Brain microvascular endothelial cell (primary cell): ENCODE results near the gene GTSE1.

Experiments
- DNase-seq: peaks from one replicate; pipeline ENCODE4 v3.0.0-alpha.2; 2020
- H3K27ac ChIP-seq: fragments of 250-450 bp; sonication (Bioruptor Pico); 2 replicates; pipeline ENCODE4 v1.5.1; 2020; ENCODE audit warnings: mild to moderate bottlenecking, moderate library complexity
- H3K27me3 ChIP-seq: fragments of 250-450 bp; sonication (Bioruptor Pico); replicated peaks from 2 replicates; pipeline ENCODE4 v1.5.1; 2020; ENCODE audit warnings: mild to moderate bottlenecking
- H3K36me3 ChIP-seq: fragments of 250-450 bp; sonication (Bioruptor Pico); replicated peaks from 2 replicates; pipeline ENCODE4 v1.5.1; 2020; ENCODE audit warnings: mild to moderate bottlenecking
- H3K4me3 ChIP-seq: 2 replicates; pipeline ENCODE4 v1.5.1; 2011; ENCODE audit warnings: low read depth, mild to moderate bottlenecking, control low read depth, low read length, moderate library complexity
- in situ Hi-C: cut with HindIII; loops from 2 replicates; pipeline ENCODE4 v1.10.0; 2017; ENCODE audit warnings: low sequenced_read_pairs, low pct_ligation_motif_present
- TF ChIP-seq, protein P1 (sequence below): IDR thresholded peaks from 2 replicates; pipeline ENCODE4 v1.5.1; 2011; ENCODE audit warnings: low read depth, mild to moderate bottlenecking, moderate library complexity, low read length, control low read depth, inconsistent platforms; ENCODE audit errors: missing control alignments

The GTSE1 gene

GRCh38 chr22:46360097-46360496, 63.4 kb downstream of the GTSE1 start:
- TF ChIP-seq, protein P1, sequence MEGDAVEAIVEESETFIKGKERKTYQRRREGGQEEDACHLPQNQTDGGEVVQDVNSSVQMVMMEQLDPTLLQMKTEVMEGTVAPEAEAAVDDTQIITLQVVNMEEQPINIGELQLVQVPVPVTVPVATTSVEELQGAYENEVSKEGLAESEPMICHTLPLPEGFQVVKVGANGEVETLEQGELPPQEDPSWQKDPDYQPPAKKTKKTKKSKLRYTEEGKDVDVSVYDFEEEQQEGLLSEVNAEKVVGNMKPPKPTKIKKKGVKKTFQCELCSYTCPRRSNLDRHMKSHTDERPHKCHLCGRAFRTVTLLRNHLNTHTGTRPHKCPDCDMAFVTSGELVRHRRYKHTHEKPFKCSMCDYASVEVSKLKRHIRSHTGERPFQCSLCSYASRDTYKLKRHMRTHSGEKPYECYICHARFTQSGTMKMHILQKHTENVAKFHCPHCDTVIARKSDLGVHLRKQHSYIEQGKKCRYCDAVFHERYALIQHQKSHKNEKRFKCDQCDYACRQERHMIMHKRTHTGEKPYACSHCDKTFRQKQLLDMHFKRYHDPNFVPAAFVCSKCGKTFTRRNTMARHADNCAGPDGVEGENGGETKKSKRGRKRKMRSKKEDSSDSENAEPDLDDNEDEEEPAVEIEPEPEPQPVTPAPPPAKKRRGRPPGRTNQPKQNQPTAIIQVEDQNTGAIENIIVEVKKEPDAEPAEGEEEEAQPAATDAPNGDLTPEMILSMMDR, result no peak
- H3K4me3 ChIP-seq, result no peak overlapping the region
- in situ Hi-C loops, result no loop called here
- H3K27ac ChIP-seq, result no peak overlapping the region
- no peaks in the 10 kb centered on the region for H3K27me3 ChIP-seq
- H3K36me3 ChIP-seq, result peaks cover 6% of the 10 kb centered on the region
- DNase-seq, result no peak

- no peak overlapping the region for H3K4me3 ChIP-seq
- in situ Hi-C loops, result no loop called here
- TF ChIP-seq, protein P1, result no peak
- H3K27ac ChIP-seq, result no peak overlapping the region
- DNase-seq, result no peak
- H3K27me3 ChIP-seq, result no peaks in the 10 kb centered on the region
- peaks cover under 1% of the 10 kb centered on the region for H3K36me3 ChIP-seq
These were observed 64.2 kb downstream of the GTSE1 start for GRCh38 chr22:46360891-46361290.

DNA sequence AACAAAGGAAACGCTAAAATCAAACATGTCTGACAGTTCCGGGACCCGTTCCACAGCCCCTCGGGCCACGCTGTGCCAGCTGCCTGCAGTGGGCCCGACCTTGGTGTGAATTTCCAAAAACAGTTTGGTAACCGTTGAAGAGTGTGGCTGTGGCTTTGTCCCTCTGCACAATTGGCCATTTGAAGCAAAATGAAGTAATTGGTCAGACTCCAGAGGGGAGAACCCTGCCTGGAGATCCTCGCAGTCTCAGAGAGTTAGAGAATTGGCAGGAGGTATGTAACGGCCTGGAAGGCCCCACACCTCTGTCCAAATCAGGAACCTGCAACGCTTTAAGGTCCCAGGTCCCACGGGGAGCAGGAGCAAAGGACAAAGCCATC, 65.1 kb downstream of the GTSE1 start:
- Histone ChIP-seq H3K36me3 (no peaks in the 10 kb centered on the region), H3K27ac (no peak overlapping the region), H3K27me3 (no peaks in the 10 kb centered on the region), H3K4me3 (no peak overlapping the region)
- TF ChIP-seq, protein P1, result no peak
- in situ Hi-C loops, result no loop called here
- no peak for DNase-seq

DNA sequence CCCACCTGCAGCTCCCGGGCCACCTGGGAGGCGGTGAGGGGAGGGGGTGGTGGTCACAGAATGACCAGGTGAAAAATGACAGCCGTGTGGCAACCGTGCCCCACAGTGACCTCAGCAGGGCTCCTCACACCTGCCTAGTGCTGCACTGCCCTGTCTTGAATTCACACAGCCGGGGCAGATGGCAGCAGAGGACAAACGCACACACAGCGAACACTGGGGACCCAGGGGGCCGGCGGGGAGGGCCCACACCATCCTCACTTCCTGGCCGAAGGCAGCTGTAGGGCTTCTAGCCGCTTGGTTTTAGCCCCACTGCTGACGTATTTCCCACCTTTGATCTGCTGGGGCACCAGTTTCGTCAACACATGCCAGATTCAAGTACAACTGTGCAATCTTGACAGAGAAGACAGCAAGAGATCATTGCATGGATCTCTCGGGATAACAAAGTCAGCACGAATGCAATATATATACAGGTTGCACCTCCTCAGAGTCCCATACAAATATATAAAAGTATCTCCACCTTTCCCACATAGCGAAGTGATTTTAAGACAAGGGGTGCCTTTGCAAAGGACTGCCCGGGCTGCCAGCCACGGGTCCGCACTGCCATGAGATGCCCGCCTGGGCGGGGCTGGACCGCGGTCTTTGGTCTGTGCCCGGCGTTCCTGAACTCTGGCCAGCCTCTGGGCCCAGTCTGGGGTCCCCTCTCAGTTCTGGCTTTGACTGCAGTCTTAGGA, 65.7 kb downstream of the GTSE1 start:
- in situ Hi-C loops, result no loop called here
- no peaks in the 10 kb centered on the region for H3K27me3 ChIP-seq
- no peak for DNase-seq
- no peaks in the 10 kb centered on the region for H3K36me3 ChIP-seq
- no peak overlapping the region for H3K4me3 ChIP-seq
- TF ChIP-seq, protein P1, result no peak
- no peak overlapping the region for H3K27ac ChIP-seq

- no peaks in the 10 kb centered on the region for H3K36me3 ChIP-seq
- no peak overlapping the region for H3K4me3 ChIP-seq
- no peaks in the 10 kb centered on the region for H3K27me3 ChIP-seq
- in situ Hi-C loops, result no loop called here
- TF ChIP-seq, protein P1, result no peak
- no peak for DNase-seq
- no peak overlapping the region for H3K27ac ChIP-seq
These were observed 66.4 kb downstream of the GTSE1 start for GRCh38 chr22:46362934-46363515.
